ENCODE results near the gene CHCHD3. TPM values are rescaled to one million over a fixed set of nuclear protein-coding genes. Genes with fewer than 3 reads are reported as not detected.

Gene CHCHD3
- total RNA-seq, 1 donor from 2014 or later, result 142 TPM

DNA sequence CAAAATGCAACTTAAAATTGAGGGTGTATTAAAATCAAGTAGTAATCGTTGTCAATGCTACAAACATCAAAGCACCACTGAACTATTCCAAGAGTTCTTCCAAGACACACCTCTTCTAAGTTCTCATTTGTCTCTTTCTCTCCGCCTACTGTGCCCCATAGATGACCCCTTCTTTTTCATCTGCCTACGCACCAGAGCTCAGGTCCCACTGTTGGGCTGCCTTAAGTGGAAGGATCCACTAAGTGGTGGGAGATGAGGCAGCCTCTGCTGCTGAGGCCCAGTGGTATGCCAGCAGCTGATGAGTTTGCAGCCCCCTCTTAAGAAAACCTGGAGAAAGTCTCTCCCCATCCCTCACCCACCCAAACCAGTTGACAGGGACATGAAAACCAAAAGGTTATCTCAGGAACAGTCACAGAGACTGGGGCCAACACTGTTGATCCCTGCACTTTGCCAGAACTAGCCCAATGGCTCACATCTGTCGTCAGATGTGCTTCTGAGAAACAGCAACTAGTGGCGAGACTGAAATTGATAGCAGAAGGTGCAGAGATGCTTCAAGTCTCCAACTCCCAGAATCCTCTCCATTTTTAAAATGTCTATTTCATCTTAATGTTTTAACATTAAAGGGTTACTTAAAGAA, 88.4 kb downstream of the CHCHD3 start:
- Histone ChIP-seq H3K4me3 (no peak overlapping the region), H3K9ac (no peak overlapping the region), H3K36me3 (no peaks in the 10 kb centered on the region), H3K79me2 (ENCODE audit: low read depth) (peaks cover 100% of the 10 kb centered on the region), H3F3A (ENCODE audit: low read depth) (peaks cover 3% of the 10 kb centered on the region), H4K20me1 (ENCODE audit: low read depth) (peaks cover 17% of the 10 kb centered on the region), H3K9me3 (ENCODE audit: low read depth) (no peaks in the 10 kb centered on the region), H3K27me3 (no peaks in the 10 kb centered on the region), H3K27ac (no peak overlapping the region), H3K4me1 (peaks cover 48% of the 10 kb centered on the region), H2AFZ (replicated peaks) (no peak overlapping the region), H3K4me2 (no peak overlapping the region)
- no peak for DNase-seq (ENCODE audit: low spot score)
- TF ChIP-seq, protein P1, sequence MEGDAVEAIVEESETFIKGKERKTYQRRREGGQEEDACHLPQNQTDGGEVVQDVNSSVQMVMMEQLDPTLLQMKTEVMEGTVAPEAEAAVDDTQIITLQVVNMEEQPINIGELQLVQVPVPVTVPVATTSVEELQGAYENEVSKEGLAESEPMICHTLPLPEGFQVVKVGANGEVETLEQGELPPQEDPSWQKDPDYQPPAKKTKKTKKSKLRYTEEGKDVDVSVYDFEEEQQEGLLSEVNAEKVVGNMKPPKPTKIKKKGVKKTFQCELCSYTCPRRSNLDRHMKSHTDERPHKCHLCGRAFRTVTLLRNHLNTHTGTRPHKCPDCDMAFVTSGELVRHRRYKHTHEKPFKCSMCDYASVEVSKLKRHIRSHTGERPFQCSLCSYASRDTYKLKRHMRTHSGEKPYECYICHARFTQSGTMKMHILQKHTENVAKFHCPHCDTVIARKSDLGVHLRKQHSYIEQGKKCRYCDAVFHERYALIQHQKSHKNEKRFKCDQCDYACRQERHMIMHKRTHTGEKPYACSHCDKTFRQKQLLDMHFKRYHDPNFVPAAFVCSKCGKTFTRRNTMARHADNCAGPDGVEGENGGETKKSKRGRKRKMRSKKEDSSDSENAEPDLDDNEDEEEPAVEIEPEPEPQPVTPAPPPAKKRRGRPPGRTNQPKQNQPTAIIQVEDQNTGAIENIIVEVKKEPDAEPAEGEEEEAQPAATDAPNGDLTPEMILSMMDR (IDR thresholded peaks at IDR 0.05), result no peak
- TF ChIP-seq EZH2 (IDR thresholded peaks at IDR 0.05) (no peak), EZH2phosphoT487 (IDR thresholded peaks at IDR 0.05) (no peak)
- no peaks in the 10 kb centered on the region for H3K9me3 Mint-ChIP-seq
- peaks cover 11% of the 10 kb centered on the region for H3K36me3 Mint-ChIP-seq
- H3K27me3 Mint-ChIP-seq (ENCODE audit: insufficient read depth, low read depth), result no peaks in the 10 kb centered on the region
- no peak overlapping the region for H3K4me3 Mint-ChIP-seq
- H3K4me1 Mint-ChIP-seq, result peaks cover 26% of the 10 kb centered on the region
- no peak overlapping the region for H3K27ac Mint-ChIP-seq

DNA sequence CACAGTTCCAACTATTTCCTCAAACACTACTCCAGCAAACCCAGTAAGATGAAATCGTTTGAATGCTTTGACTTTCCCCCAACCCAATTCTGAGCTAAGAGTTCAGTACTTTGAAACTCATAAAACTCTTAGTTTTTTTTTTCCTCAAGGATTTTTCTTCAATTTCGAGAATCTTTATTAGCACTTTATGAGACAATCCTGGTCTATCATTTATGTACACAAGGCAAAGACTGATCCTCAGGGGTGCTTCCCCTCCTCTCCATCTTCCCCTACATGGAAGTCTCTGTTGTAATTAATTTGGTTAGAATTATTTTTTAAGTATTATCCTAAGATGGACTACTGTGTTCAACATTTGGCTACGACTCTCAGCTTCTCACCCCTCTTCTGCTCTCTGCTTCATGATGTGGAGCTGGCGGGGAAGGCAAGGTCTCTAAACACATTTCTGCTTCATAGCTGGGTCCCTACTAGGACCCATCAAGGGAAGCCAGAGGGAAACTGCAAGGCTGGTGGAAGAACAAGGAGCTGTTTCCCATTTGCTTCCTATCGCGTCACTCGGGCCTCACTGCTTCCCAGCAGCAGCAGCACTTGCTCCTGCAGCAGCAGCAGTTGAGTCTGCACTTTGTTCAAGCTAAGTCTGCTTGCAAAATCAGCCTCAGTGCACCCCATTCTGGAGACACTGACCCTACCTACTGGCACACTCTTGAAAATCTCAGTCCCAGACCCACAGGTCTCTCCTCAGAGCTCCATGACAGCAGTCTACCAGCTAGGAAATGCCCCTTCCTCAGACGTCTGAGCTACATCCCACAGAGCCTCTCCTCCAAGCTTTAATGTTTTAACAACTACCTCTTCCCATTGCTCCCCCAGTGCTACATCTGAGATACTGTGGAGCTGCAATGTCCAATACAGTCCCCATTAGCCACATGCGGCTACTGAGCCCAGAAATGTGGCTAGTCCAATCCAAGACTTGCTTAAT, 90.0 kb downstream of the CHCHD3 start:
- TF ChIP-seq EZH2 (IDR thresholded peaks at IDR 0.05) (no peak), EZH2phosphoT487 (IDR thresholded peaks at IDR 0.05) (no peak)
- TF ChIP-seq, protein P1 (IDR thresholded peaks at IDR 0.05), result no peak
- Histone ChIP-seq H4K20me1 (ENCODE audit: low read depth) (peaks cover 11% of the 10 kb centered on the region), H3K27me3 (no peaks in the 10 kb centered on the region), H3K27ac (peak overlapping the region; percentile 34), H3F3A (ENCODE audit: low read depth) (peaks cover 3% of the 10 kb centered on the region), H3K79me2 (ENCODE audit: low read depth) (peaks cover 100% of the 10 kb centered on the region), H3K36me3 (no peaks in the 10 kb centered on the region), H3K4me1 (peaks cover 35% of the 10 kb centered on the region), H2AFZ (replicated peaks) (no peak overlapping the region), H3K9ac (no peak overlapping the region), H3K9me3 (ENCODE audit: low read depth) (no peaks in the 10 kb centered on the region), H3K4me2 (peak overlapping the region; percentile 20), H3K4me3 (no peak overlapping the region)
- H3K27me3 Mint-ChIP-seq (ENCODE audit: insufficient read depth, low read depth), result no peaks in the 10 kb centered on the region
- H3K36me3 Mint-ChIP-seq, result peaks cover 16% of the 10 kb centered on the region
- peak; percentile 34 for DNase-seq (ENCODE audit: low spot score)
- H3K9me3 Mint-ChIP-seq, result no peaks in the 10 kb centered on the region
- H3K4me3 Mint-ChIP-seq, result no peak overlapping the region
- no peak overlapping the region for H3K27ac Mint-ChIP-seq
- peaks cover 20% of the 10 kb centered on the region for H3K4me1 Mint-ChIP-seq

- H3K27me3 ChIP-seq, result no peaks in the 10 kb centered on the region
- no peaks in the 10 kb centered on the region for H3K9me3 ChIP-seq (ENCODE audit: low read depth)
- H2AFZ ChIP-seq (replicated peaks), result no peak overlapping the region
- peaks cover 74% of the 10 kb centered on the region for H3K79me2 ChIP-seq (ENCODE audit: low read depth)
- no peak overlapping the region for H3K27ac ChIP-seq
- DNase-seq (ENCODE audit: low spot score), result no peak
- Mint-ChIP-seq H3K27ac (no peak overlapping the region), H3K4me3 (no peak overlapping the region), H3K36me3 (peaks cover 22% of the 10 kb centered on the region), H3K27me3 (ENCODE audit: insufficient read depth, low read depth) (no peaks in the 10 kb centered on the region), H3K9me3 (peaks cover 11% of the 10 kb centered on the region), H3K4me1 (peaks cover 9% of the 10 kb centered on the region)
- peaks cover 18% of the 10 kb centered on the region for H3K4me1 ChIP-seq
- no peak overlapping the region for H3K9ac ChIP-seq
- peaks cover 10% of the 10 kb centered on the region for H3F3A ChIP-seq (ENCODE audit: low read depth)
- H3K36me3 ChIP-seq, result no peaks in the 10 kb centered on the region
- H3K4me3 ChIP-seq, result no peak overlapping the region
- no peak overlapping the region for H3K4me2 ChIP-seq
- TF ChIP-seq EZH2 (IDR thresholded peaks at IDR 0.05) (no peak), EZH2phosphoT487 (IDR thresholded peaks at IDR 0.05) (no peak)
- TF ChIP-seq, protein P1 (IDR thresholded peaks at IDR 0.05), result no peak
- H4K20me1 ChIP-seq (ENCODE audit: low read depth), result peaks cover 6% of the 10 kb centered on the region
Observed at GRCh38 chr7:132988117-132988516, 93.8 kb downstream of the CHCHD3 start.
